Smooth muscle cell (in vitro differentiated cells): ENCODE measurements around the gene RILPL2. TPM values are rescaled to one million over a fixed set of nuclear protein-coding genes. Genes with fewer than 3 reads are reported as not detected.

Source experiments
- DNase-seq: peaks from one replicate; lab custom pipeline; 2025; ENCODE audit not compliant: unreplicated experiment; lab: John Stamatoyannopoulos, UW
- H2AFZ ChIP-seq: fragments of 200-600 bp; sonication (generic); 2 replicates; pipeline ENCODE4 v1.6.0; 2016; ENCODE audit warnings: antibody characterized with exemption, low read depth, mild to moderate bottlenecking
- H3F3A ChIP-seq: fragments of 200-600 bp; sonication (generic); 2 replicates; pipeline ENCODE4 v1.6.0; 2017; ENCODE audit warnings: antibody characterized with exemption, low read depth
- H3K27ac ChIP-seq: fragments of 200-600 bp; sonication (generic); 2 replicates; pipeline ENCODE4 v1.5.1; 2016; ENCODE audit warnings: low read depth, mild to moderate bottlenecking
- H3K27me3 ChIP-seq: fragments of 200-600 bp; sonication (generic); 2 replicates; pipeline ENCODE4 v1.6.1; 2016; ENCODE audit warnings: low read depth, mild to moderate bottlenecking
- H3K36me3 ChIP-seq: fragments of 200-600 bp; sonication (generic); 2 replicates; pipeline ENCODE4 v1.5.1; 2016; ENCODE audit warnings: low read depth
- H3K4me1 ChIP-seq: fragments of 200-600 bp; sonication (generic); 2 replicates; pipeline ENCODE4 v1.5.1; 2016; ENCODE audit warnings: low read depth
- H3K4me2 ChIP-seq: fragments of 200-600 bp; sonication (generic); 2 replicates; pipeline ENCODE4 v1.6.0; 2016; ENCODE audit warnings: mild to moderate bottlenecking
- H3K4me3 ChIP-seq: fragments of 200-600 bp; sonication (generic); 2 replicates; pipeline ENCODE4 v1.5.1; 2016; ENCODE audit warnings: mild to moderate bottlenecking
- H3K79me2 ChIP-seq: fragments of 200-600 bp; sonication (generic); 2 replicates; pipeline ENCODE4 v1.6.0; 2016; ENCODE audit warnings: low read depth, mild to moderate bottlenecking
- H3K9ac ChIP-seq: fragments of 200-600 bp; sonication (generic); 2 replicates; pipeline ENCODE4 v1.6.0; 2016; ENCODE audit warnings: low read depth
- H3K9me3 ChIP-seq: fragments of 200-600 bp; sonication (generic); replicated peaks from 2 replicates; pipeline ENCODE4 v1.5.1; 2016; ENCODE audit warnings: low read depth
- H4K20me1 ChIP-seq: fragments of 200-600 bp; sonication (generic); 2 replicates; pipeline ENCODE4 v1.6.0; 2016; ENCODE audit warnings: low read depth
- WGBS: methylation state at CpG from one replicate; pipeline ENCODE4 v1.1.7; 2016; ENCODE audit warnings: low lambda C conversion rate; 5-methylcytosine and 5-hydroxymethylcytosine counted together
- polyA plus RNA-seq: library from polyadenylated mRNA; unstranded; fragments of >200 nt; fragmentation: Nextera tagmentation; extraction: Ambion mirVana; gene quantifications from 2 replicates; pipeline ENCODE4 v1.2.1, GENCODE V29; 2016
- total RNA-seq: library from RNA; depleted of rRNA; stranded (reverse); fragments of >200 nt; gene quantifications from 2 replicates; pipeline ENCODE4 v1.2.3, GENCODE V29; 2014
- TF ChIP-seq, protein P1 (sequence below): fragments of 200-600 bp; sonication (generic); IDR thresholded peaks from 2 replicates; pipeline ENCODE4 v1.5.1; 2017; ENCODE audit warnings: borderline replicate concordance, mild to moderate bottlenecking, antibody characterized with exemption; ENCODE audit not compliant: insufficient read depth, poor library complexity, severe bottlenecking

RILPL2 gene
- total and polyA plus RNA-seq, 2 experiments from 2014 or later: 0.85 to 2.2 TPM

DNA sequence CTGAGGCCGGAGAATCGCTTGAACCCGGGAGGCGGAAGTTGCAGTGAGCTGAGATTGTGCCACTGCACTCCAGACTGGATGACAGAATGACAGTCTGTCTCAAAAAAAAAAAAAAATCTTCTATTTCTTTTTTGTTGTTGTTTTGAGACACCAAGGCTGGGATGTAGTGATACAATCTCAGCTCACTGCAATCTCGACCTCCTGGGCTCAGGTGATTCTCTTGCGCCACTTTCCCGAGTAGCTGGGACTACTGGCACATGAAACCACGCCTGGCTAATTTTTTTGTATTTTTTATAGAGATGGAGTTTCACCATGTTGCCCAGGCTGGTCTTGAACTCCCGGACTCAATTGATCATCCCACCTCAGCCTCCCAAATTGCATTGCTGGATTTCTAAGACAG lies 14.2 kb upstream of the RILPL2 start:
- H3K27me3 ChIP-seq: no peaks in the 10 kb centered on the region
- no peaks in the 10 kb centered on the region for H3K36me3 ChIP-seq
- no peaks in the 10 kb centered on the region for H3K4me1 ChIP-seq
- H3K79me2 ChIP-seq: no peaks in the 10 kb centered on the region
- H3F3A ChIP-seq: no peaks in the 10 kb centered on the region
- no peak overlapping the region for H3K9ac ChIP-seq
- TF ChIP-seq, protein P1, sequence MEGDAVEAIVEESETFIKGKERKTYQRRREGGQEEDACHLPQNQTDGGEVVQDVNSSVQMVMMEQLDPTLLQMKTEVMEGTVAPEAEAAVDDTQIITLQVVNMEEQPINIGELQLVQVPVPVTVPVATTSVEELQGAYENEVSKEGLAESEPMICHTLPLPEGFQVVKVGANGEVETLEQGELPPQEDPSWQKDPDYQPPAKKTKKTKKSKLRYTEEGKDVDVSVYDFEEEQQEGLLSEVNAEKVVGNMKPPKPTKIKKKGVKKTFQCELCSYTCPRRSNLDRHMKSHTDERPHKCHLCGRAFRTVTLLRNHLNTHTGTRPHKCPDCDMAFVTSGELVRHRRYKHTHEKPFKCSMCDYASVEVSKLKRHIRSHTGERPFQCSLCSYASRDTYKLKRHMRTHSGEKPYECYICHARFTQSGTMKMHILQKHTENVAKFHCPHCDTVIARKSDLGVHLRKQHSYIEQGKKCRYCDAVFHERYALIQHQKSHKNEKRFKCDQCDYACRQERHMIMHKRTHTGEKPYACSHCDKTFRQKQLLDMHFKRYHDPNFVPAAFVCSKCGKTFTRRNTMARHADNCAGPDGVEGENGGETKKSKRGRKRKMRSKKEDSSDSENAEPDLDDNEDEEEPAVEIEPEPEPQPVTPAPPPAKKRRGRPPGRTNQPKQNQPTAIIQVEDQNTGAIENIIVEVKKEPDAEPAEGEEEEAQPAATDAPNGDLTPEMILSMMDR: no peak
- H4K20me1 ChIP-seq: no peaks in the 10 kb centered on the region
- WGBS: 95% methylated on average over 9 of the region's 9 CpGs
- no peak overlapping the region for H3K27ac ChIP-seq
- H2AFZ ChIP-seq: no peak overlapping the region
- DNase-seq: no peak
- H3K4me3 ChIP-seq: no peak overlapping the region
- H3K4me2 ChIP-seq: no peak overlapping the region
- H3K9me3 ChIP-seq: no peaks in the 10 kb centered on the region

- no peaks in the 10 kb centered on the region for H3K36me3 ChIP-seq
- no peaks in the 10 kb centered on the region for H3K9me3 ChIP-seq
- H3F3A ChIP-seq: no peaks in the 10 kb centered on the region
- TF ChIP-seq, protein P1: no peak
- H4K20me1 ChIP-seq: no peaks in the 10 kb centered on the region
- H3K27ac ChIP-seq: no peak overlapping the region
- H2AFZ ChIP-seq: no peak overlapping the region
- H3K27me3 ChIP-seq: no peaks in the 10 kb centered on the region
- WGBS: 91% methylated on average over 4 of the region's 4 CpGs
- no peaks in the 10 kb centered on the region for H3K4me1 ChIP-seq
- H3K9ac ChIP-seq: no peak overlapping the region
- no peak for DNase-seq
- H3K4me3 ChIP-seq: no peak overlapping the region
- no peaks in the 10 kb centered on the region for H3K79me2 ChIP-seq
- no peak overlapping the region for H3K4me2 ChIP-seq
These were observed 13.4 kb upstream of the RILPL2 start for GRCh38 chr12:123449856-123450255.

DNA sequence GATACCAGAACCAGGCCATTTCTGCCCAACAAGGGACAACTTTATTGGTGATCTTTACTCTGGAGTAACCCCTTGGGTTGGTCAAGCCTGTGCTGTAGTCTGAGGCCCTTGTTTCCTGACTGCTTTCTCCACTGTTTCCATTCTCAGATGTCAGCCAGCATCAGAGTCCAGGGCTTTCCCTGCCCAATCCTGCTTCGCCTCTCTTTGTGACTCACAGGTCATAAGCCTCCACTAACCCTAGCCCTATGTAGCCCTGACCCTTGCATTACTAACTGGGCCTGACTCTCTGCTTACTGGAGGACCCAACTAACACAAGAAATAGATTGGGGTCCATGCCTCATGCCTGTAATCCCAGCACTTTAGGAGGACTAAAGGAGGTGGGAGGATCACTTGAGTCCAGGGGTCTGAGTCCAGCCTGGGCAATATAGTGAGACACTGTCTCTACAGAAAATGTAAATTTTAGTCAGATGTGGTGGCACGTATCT lies 12.8 kb upstream of the RILPL2 start:
- no peak overlapping the region for H2AFZ ChIP-seq
- H3F3A ChIP-seq: no peaks in the 10 kb centered on the region
- no peaks in the 10 kb centered on the region for H4K20me1 ChIP-seq
- H3K36me3 ChIP-seq: no peaks in the 10 kb centered on the region
- H3K27me3 ChIP-seq: no peaks in the 10 kb centered on the region
- TF ChIP-seq, protein P1: no peak
- no peak overlapping the region for H3K9ac ChIP-seq
- 80% methylated on average over 2 of the region's 2 CpGs for WGBS
- H3K9me3 ChIP-seq: no peaks in the 10 kb centered on the region
- H3K4me1 ChIP-seq: no peaks in the 10 kb centered on the region
- no peak overlapping the region for H3K27ac ChIP-seq
- no peaks in the 10 kb centered on the region for H3K79me2 ChIP-seq
- no peak for DNase-seq
- no peak overlapping the region for H3K4me3 ChIP-seq
- no peak overlapping the region for H3K4me2 ChIP-seq

DNA sequence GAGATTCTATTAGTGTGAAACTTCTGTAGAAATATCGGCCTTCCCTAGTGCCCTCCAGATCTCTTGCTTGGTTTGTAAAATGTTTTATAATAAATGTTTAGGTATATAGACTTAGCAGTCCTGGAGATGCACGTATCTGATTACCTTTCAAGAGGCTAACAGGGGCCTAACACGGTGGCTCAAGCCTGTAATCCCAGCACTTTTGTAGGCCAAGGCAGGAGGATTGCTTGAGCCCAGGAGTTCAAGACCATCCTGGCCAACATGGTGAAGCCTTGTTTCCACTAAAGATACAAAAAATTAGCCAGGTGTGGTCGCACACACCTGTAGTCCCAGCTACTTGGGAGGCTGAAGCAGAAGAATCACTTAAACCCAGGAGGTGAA lies 9.8 kb upstream of the RILPL2 start:
- Histone ChIP-seq H3K4me2 (no peak overlapping the region), H3F3A (no peaks in the 10 kb centered on the region), H3K27me3 (no peaks in the 10 kb centered on the region), H3K36me3 (no peaks in the 10 kb centered on the region), H3K4me3 (no peak overlapping the region), H3K9ac (no peak overlapping the region), H3K9me3 (no peaks in the 10 kb centered on the region), H2AFZ (peak overlapping the region; percentile 62), H4K20me1 (no peaks in the 10 kb centered on the region), H3K4me1 (no peaks in the 10 kb centered on the region), H3K27ac (no peak overlapping the region), H3K79me2 (no peaks in the 10 kb centered on the region)
- TF ChIP-seq, protein P1: no peak
- WGBS: 76% methylated on average over 4 of the region's 4 CpGs
- no peak for DNase-seq
